Measurements from ENCODE around the gene WNT9B. TPM values are rescaled to one million over a fixed set of nuclear protein-coding genes. Genes with fewer than 3 reads are reported as not detected.
A peak's percentile ranks its signal among the peaks of the same experiment; 100 is the strongest.

Gene WNT9B
- total RNA-seq, 4 donors from 2014 or later = not detected

GRCh38 chr17:46922487-46922803, 71.1 kb downstream of the WNT9B start:
- in situ Hi-C loops (cut with MboI; ENCODE audit: low pct_ligation_motif_present in 1 of 4, low pct_unique_long_range_greater_than_20kb in 1 of 4, low sequenced_read_pairs in 3 of 4) (no loop called here), intact Hi-C loops (cut with DNase I; ENCODE audit: low total_unique reads) (no loop called here)
- no peaks in the 10 kb centered on the region for H3K36me3 ChIP-seq
- H3K27me3 ChIP-seq = no peaks in the 10 kb centered on the region
- peak overlapping the region; percentile 65 to 90 (median 78) for H3K4me3 ChIP-seq
- peaks cover 0 to 39% (median 19%) of the 10 kb centered on the region in 4 donors for H3K4me1 ChIP-seq
- no peak for TF ChIP-seq CTCF (IDR thresholded peaks at IDR 0.05)
- TF ChIP-seq EP300 (IDR thresholded peaks at IDR 0.05; ENCODE audit: low read depth) = no peak
- TF ChIP-seq POLR2AphosphoS5 (IDR thresholded peaks at IDR 0.05) = no peak
- DNase-seq = no peak
- H3K9me3 ChIP-seq = no peaks in the 10 kb centered on the region
- 0 to 1% methylated on average over 6 of the region's 6 CpGs for WGBS, 2 donors (ENCODE audit: low coverage in 1 of 2)
- peak overlapping the region; percentile 88 to 92 (median 90) for H3K27ac ChIP-seq

- Histone ChIP-seq H3K27ac (peak within 1 kb of the TSS; percentile 88 to 92 (median 90)), H3K36me3 (no peaks in the 10 kb centered on the region), H3K4me3 (peak within 1 kb of the TSS; percentile 65 to 90 (median 78)), H3K27me3 (no peaks in the 10 kb centered on the region), H3K9me3 (no peaks in the 10 kb centered on the region), H3K4me1 (peaks cover 0 to 43% (median 21%) of the 10 kb centered on the region in 4 donors)
- no peak for TF ChIP-seq EP300 (IDR thresholded peaks at IDR 0.05; ENCODE audit: low read depth)
- TF ChIP-seq POLR2AphosphoS5 (IDR thresholded peaks at IDR 0.05) = peak; percentile 74 to 93 (median 93)
- peak; percentile 88 for TF ChIP-seq POLR2A (IDR thresholded peaks at IDR 0.05)
- TF ChIP-seq CTCF (IDR thresholded peaks at IDR 0.05) = no peak
- WGBS, 2 donors (ENCODE audit: low coverage in 1 of 2) = 0% methylated on average over 1 to 45 of the region's 52 CpGs
- in situ Hi-C loops (cut with MboI; ENCODE audit: low pct_ligation_motif_present in 1 of 4, low pct_unique_long_range_greater_than_20kb in 1 of 4, low sequenced_read_pairs in 3 of 4) = no loop called here
- DNase-seq = peak; percentile 89
- intact Hi-C loops (cut with DNase I; ENCODE audit: low total_unique reads) = no loop called here
Measured at GRCh38 chr17:46922804-46923635, 71.6 kb downstream of the WNT9B start, which contains the start of gene GOSR2. TSS of gene GOSR2 (plus strand) at chr17:46923160. CDS start at chr17:46923193, 33 bp downstream.

- H3K4me3 ChIP-seq = no peak overlapping the region
- no peaks in the 10 kb centered on the region for H3K27me3 ChIP-seq
- peaks cover 0 to 51% (median 22%) of the 10 kb centered on the region in 4 donors for H3K4me1 ChIP-seq
- H3K9me3 ChIP-seq = no peaks in the 10 kb centered on the region
- 65 to 67% methylated on average over 3 to 5 of the region's 5 CpGs for WGBS, 2 donors (ENCODE audit: low coverage in 1 of 2)
- DNase-seq = no peak
- intact Hi-C loops (cut with DNase I; ENCODE audit: low total_unique reads) = no loop called here
- no peak overlapping the region for H3K27ac ChIP-seq
- in situ Hi-C loops (cut with MboI; ENCODE audit: low pct_ligation_motif_present in 1 of 4, low pct_unique_long_range_greater_than_20kb in 1 of 4, low sequenced_read_pairs in 3 of 4) = no loop called here
- no peak for TF ChIP-seq EP300 (IDR thresholded peaks at IDR 0.05; ENCODE audit: low read depth)
- TF ChIP-seq POLR2A (IDR thresholded peaks at IDR 0.05) = no peak
- no peak for TF ChIP-seq CTCF (IDR thresholded peaks at IDR 0.05)
- TF ChIP-seq POLR2AphosphoS5 (IDR thresholded peaks at IDR 0.05) = no peak
- H3K36me3 ChIP-seq = peaks cover 0 to 8% (median 2%) of the 10 kb centered on the region in 4 donors
Measured at GRCh38 chr17:46925185-46925868, 73.9 kb downstream of the WNT9B start.

GRCh38 chr17:46928467-46929261, 77.3 kb downstream of the WNT9B start:
- Histone ChIP-seq H3K4me3 (no peak overlapping the region), H3K27me3 (no peaks in the 10 kb centered on the region), H3K4me1 (peaks cover 0 to 50% (median 21%) of the 10 kb centered on the region in 4 donors), H3K36me3 (peaks cover 0 to 40% (median 17%) of the 10 kb centered on the region in 4 donors), H3K9me3 (no peaks in the 10 kb centered on the region), H3K27ac (no peak overlapping the region)
- in situ Hi-C loops (cut with MboI; ENCODE audit: low pct_ligation_motif_present in 1 of 4, low pct_unique_long_range_greater_than_20kb in 1 of 4, low sequenced_read_pairs in 3 of 4) = no loop called here
- no peak for DNase-seq
- TF ChIP-seq CTCF (IDR thresholded peaks at IDR 0.05) (no peak), POLR2A (IDR thresholded peaks at IDR 0.05) (no peak), EP300 (IDR thresholded peaks at IDR 0.05; ENCODE audit: low read depth) (no peak), POLR2AphosphoS5 (IDR thresholded peaks at IDR 0.05) (no peak)
- 63 to 75% methylated on average over 7 to 10 of the region's 10 CpGs for WGBS, 2 donors (ENCODE audit: low coverage in 1 of 2)
- intact Hi-C loops (cut with DNase I; ENCODE audit: low total_unique reads) = no loop called here
